WERI-Rb-1 (cell line): ENCODE measurements around the gene SYCE1.

Source experiments
- DNase-seq: peaks from one replicate; pipeline ENCODE4 v3.0.0-alpha.2; 2020
- H3K27ac ChIP-seq: fragments of 250-450 bp; sonication (Bioruptor Pico); 2 replicates; pipeline ENCODE4 v1.5.1; 2020; ENCODE audit warnings: mild to moderate bottlenecking, moderate library complexity
- H3K27me3 ChIP-seq: fragments of 250-450 bp; sonication (Bioruptor Pico); 2 replicates; pipeline ENCODE4 v1.5.1; 2021; ENCODE audit warnings: mild to moderate bottlenecking, low read depth, moderate library complexity; ENCODE audit not compliant: insufficient read depth, severe bottlenecking
- H3K36me3 ChIP-seq: fragments of 250-450 bp; sonication (Bioruptor Pico); 2 replicates; pipeline ENCODE4 v1.5.1; 2020; ENCODE audit warnings: mild to moderate bottlenecking, moderate library complexity
- H3K4me3 ChIP-seq: 2 replicates; pipeline ENCODE4 v1.5.1; 2011; ENCODE audit warnings: low read depth, mild to moderate bottlenecking, control low read depth, low read length
- H3K9me3 ChIP-seq: fragments of 250-450 bp; sonication (Bioruptor Pico); 2 replicates; pipeline ENCODE4 v1.5.1; 2021; ENCODE audit warnings: mild to moderate bottlenecking, moderate library complexity; ENCODE audit not compliant: severe bottlenecking
- TF ChIP-seq, protein P1 (sequence below): IDR thresholded peaks from 2 replicates; pipeline ENCODE4 v1.5.1; 2011; ENCODE audit warnings: low read depth, mild to moderate bottlenecking, control low read depth, inconsistent platforms, low read length

The SYCE1 gene

DNA sequence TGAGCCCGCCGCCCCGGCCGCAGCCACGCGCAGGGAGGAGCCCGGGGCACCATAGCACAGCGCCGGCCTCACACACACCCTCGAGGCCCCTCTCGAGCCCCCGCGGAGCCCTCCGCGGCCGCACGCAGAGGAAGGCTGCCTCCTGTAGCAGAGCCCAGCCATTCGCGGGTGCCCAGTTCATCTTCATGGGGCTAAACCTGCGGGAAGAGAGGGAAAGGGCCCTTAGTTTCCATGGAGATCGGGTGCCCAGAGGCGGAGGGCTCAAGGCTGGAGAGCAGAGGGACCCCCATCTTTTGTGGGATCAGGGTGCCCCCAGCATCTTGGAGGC is 2.9 kb upstream of the SYCE1 start:
- no peak overlapping the region for H3K27ac ChIP-seq
- no peaks in the 10 kb centered on the region for H3K27me3 ChIP-seq
- peaks cover 5% of the 10 kb centered on the region for H3K9me3 ChIP-seq
- no peaks in the 10 kb centered on the region for H3K36me3 ChIP-seq
- H3K4me3 ChIP-seq = no peak overlapping the region
- TF ChIP-seq, protein P1, sequence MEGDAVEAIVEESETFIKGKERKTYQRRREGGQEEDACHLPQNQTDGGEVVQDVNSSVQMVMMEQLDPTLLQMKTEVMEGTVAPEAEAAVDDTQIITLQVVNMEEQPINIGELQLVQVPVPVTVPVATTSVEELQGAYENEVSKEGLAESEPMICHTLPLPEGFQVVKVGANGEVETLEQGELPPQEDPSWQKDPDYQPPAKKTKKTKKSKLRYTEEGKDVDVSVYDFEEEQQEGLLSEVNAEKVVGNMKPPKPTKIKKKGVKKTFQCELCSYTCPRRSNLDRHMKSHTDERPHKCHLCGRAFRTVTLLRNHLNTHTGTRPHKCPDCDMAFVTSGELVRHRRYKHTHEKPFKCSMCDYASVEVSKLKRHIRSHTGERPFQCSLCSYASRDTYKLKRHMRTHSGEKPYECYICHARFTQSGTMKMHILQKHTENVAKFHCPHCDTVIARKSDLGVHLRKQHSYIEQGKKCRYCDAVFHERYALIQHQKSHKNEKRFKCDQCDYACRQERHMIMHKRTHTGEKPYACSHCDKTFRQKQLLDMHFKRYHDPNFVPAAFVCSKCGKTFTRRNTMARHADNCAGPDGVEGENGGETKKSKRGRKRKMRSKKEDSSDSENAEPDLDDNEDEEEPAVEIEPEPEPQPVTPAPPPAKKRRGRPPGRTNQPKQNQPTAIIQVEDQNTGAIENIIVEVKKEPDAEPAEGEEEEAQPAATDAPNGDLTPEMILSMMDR = no peak
- DNase-seq = no peak

- H3K27me3 ChIP-seq = no peaks in the 10 kb centered on the region
- no peak overlapping the region for H3K27ac ChIP-seq
- TF ChIP-seq, protein P1 = no peak
- H3K4me3 ChIP-seq = no peak overlapping the region
- peaks cover under 1% of the 10 kb centered on the region for H3K9me3 ChIP-seq
- DNase-seq = no peak
- H3K36me3 ChIP-seq = no peaks in the 10 kb centered on the region
These were observed 2.4 kb upstream of the SYCE1 start for GRCh38 chr10:133567609-133568286.

DNA sequence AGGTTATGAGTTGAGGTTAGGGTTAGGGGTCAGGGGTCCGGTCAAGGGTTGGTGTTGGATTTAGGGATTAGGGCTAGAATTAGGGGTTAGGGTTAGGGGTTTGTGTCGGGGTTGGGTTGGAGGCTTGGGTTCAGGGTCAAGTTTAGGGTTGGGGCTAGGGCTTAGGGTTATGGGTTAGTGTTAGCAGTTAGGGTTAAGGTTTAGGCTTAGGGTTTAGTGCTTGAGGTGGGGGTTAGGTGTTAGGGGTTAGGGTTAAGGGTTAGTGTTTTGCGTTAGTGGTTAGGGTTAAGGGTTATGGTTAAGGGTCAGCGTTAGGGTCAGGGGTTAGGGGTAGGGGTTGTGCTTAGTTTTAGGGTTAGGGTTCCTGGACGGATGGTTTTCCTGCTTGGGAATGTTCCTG is 1.7 kb upstream of the SYCE1 start:
- H3K36me3 ChIP-seq = no peaks in the 10 kb centered on the region
- TF ChIP-seq, protein P1 = no peak
- no peak for DNase-seq
- no peaks in the 10 kb centered on the region for H3K27me3 ChIP-seq
- no peaks in the 10 kb centered on the region for H3K9me3 ChIP-seq
- no peak overlapping the region for H3K4me3 ChIP-seq
- no peak overlapping the region for H3K27ac ChIP-seq

- no peaks in the 10 kb centered on the region for H3K27me3 ChIP-seq
- no peaks in the 10 kb centered on the region for H3K9me3 ChIP-seq
- TF ChIP-seq, protein P1 = no peak
- no peak overlapping the region for H3K4me3 ChIP-seq
- no peaks in the 10 kb centered on the region for H3K36me3 ChIP-seq
- no peak overlapping the region for H3K27ac ChIP-seq
- DNase-seq = no peak
These were observed 567 bp downstream of the SYCE1 start for GRCh38 chr10:133564816-133565215.

DNA sequence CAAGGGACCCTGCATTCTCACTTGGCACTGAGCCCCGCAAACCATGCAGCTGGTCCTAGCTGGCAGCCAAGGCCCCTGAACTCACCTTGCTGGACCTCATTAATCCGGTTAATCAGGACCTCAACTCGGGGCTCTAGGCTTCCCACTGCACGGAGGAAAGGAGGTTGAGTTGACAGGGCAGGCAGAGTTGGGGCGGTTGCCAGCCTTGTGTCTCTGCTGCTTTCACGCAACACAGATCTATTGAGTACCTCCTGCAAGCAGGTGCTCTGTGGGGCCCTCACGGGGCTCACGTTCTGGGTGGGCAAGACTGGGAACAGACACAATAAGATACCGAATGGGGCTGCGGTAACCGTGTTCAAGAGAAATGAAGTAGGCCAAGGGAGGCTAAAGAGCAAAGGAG is 6.2 kb downstream of the SYCE1 start:
- Histone ChIP-seq H3K27ac (no peak overlapping the region), H3K4me3 (no peak overlapping the region), H3K9me3 (no peaks in the 10 kb centered on the region), H3K27me3 (no peaks in the 10 kb centered on the region), H3K36me3 (no peaks in the 10 kb centered on the region)
- peak; percentile 36 for DNase-seq
- TF ChIP-seq, protein P1 = no peak

- Histone ChIP-seq H3K4me3 (no peak overlapping the region), H3K27me3 (no peaks in the 10 kb centered on the region), H3K9me3 (no peaks in the 10 kb centered on the region), H3K27ac (no peak overlapping the region), H3K36me3 (no peaks in the 10 kb centered on the region)
- DNase-seq = no peak
- TF ChIP-seq, protein P1 = peak; percentile 43
These were observed 8.0 kb downstream of the SYCE1 start for GRCh38 chr10:133557381-133557780.
